GM18870 (cell line): Measurements from ENCODE around the gene BTBD9.

Experiments
- ATAC-seq: cut with Tn5 transposase; IDR thresholded peaks from one replicate; pipeline ENCODE4 v1.9.1; 2021; ENCODE audit warnings: moderate library complexity; ENCODE audit not compliant: unreplicated experiment

Gene BTBD9

GRCh38 chr6:38512211-38512610, 127.5 kb downstream of the BTBD9 start:
- ATAC-seq, result no peak

GRCh38 chr6:38510205-38510604, 129.5 kb downstream of the BTBD9 start:
- no peak for ATAC-seq

GRCh38 chr6:38509713-38510112, 130.0 kb downstream of the BTBD9 start:
- ATAC-seq, result no peak

- no peak for ATAC-seq
Observed at GRCh38 chr6:38508894-38509293, 130.8 kb downstream of the BTBD9 start.

GRCh38 chr6:38508286-38508685, 131.4 kb downstream of the BTBD9 start:
- no peak for ATAC-seq

GRCh38 chr6:38507173-38507572, 132.6 kb downstream of the BTBD9 start:
- ATAC-seq, result no peak

GRCh38 chr6:38505826-38506225, 133.9 kb downstream of the BTBD9 start:
- no peak for ATAC-seq

GRCh38 chr6:38504996-38505395, 134.7 kb downstream of the BTBD9 start:
- no peak for ATAC-seq

GRCh38 chr6:38503960-38504682, 135.6 kb downstream of the BTBD9 start:
- no peak for ATAC-seq

- no peak for ATAC-seq
Observed at GRCh38 chr6:38503032-38503773, 136.5 kb downstream of the BTBD9 start.

- ATAC-seq, result no peak
Observed at GRCh38 chr6:38502423-38502822, 137.3 kb downstream of the BTBD9 start.

GRCh38 chr6:38501931-38502330, 137.8 kb downstream of the BTBD9 start:
- no peak for ATAC-seq

- no peak for ATAC-seq
Observed at GRCh38 chr6:38499529-38500096, 140.1 kb downstream of the BTBD9 start.

GRCh38 chr6:38498805-38499445, 140.8 kb downstream of the BTBD9 start:
- ATAC-seq, result no peak

GRCh38 chr6:38498085-38498484, 141.6 kb downstream of the BTBD9 start:
- ATAC-seq, result no peak

- ATAC-seq, result no peak
Observed at GRCh38 chr6:38497546-38497945, 142.2 kb downstream of the BTBD9 start.

- ATAC-seq, result no peak
Observed at GRCh38 chr6:38495922-38496635, 143.7 kb downstream of the BTBD9 start.

GRCh38 chr6:38495518-38495917, 144.2 kb downstream of the BTBD9 start:
- ATAC-seq, result no peak

GRCh38 chr6:38493931-38494547, 145.7 kb downstream of the BTBD9 start:
- ATAC-seq, result no peak

- no peak for ATAC-seq
Observed at GRCh38 chr6:38492031-38492430, 147.7 kb downstream of the BTBD9 start.

GRCh38 chr6:38489951-38490350, 149.8 kb downstream of the BTBD9 start:
- no peak for ATAC-seq
